ENCODE measurements around the gene ZNF808. TPM values are rescaled to one million over a fixed set of nuclear protein-coding genes. Genes with fewer than 3 reads are reported as not detected.
A peak's percentile ranks its signal among the peaks of the same experiment; 100 is the strongest.
"Not testable (repeated sequence)": the region's sequence is repeated elsewhere in the genome, so short reads cannot be mapped to it uniquely, and the experiment has no call there.

Gene ZNF808
- total and polyA plus RNA-seq, 2 of the 13 experiments (the other 11 are each of a cell fraction or from before 2014, with no cell fraction given) = 3.0 to 7.4 TPM

GRCh38 chr19:52518646-52519045, 8.8 kb upstream of the ZNF808 start (continued):
- no peak for TF ChIP-seq NR2F2 (IDR thresholded peaks at IDR 0.05; ENCODE audit: borderline replicate concordance, low read depth)
- TF ChIP-seq MED13 (CRISPR knock-in tag; IDR thresholded peaks at IDR 0.05) = no peak
- TF ChIP-seq, protein P1, sequence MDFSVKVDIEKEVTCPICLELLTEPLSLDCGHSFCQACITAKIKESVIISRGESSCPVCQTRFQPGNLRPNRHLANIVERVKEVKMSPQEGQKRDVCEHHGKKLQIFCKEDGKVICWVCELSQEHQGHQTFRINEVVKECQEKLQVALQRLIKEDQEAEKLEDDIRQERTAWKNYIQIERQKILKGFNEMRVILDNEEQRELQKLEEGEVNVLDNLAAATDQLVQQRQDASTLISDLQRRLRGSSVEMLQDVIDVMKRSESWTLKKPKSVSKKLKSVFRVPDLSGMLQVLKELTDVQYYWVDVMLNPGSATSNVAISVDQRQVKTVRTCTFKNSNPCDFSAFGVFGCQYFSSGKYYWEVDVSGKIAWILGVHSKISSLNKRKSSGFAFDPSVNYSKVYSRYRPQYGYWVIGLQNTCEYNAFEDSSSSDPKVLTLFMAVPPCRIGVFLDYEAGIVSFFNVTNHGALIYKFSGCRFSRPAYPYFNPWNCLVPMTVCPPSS (IDR thresholded peaks at IDR 0.05) = no peak
- TF ChIP-seq MBD4 (IDR thresholded peaks at IDR 0.05; ENCODE audit: borderline replicate concordance, low read length) = no peak

DNA sequence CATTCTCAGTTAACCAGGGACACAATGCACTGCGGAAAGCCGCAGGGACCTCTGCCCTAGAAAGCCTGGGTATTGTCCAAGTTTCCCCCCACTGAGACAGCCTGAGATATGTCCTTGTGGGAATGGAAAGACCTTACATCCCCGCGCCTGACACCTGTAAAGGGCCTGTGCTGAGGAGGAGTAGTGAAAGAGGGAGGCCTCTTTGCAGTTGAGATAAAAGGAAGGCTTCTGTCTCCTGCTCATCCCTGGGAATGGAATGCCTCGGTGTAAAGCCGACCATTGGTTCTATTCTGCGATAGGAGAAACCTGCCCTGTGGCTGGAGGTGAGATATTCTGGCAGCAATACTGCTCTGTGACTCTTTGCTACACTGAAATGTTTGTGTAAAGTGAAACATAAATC, 8.3 kb upstream of the ZNF808 start:
- not testable (repeated sequence) for BruUV-seq (replicated peaks)

GRCh38 chr19:52520013-52520412, 7.5 kb upstream of the ZNF808 start:
- no peak for FAIRE-seq
- CTCF ChIA-PET (ENCODE audit: low intra/inter-chr PET ratio, low total read pairs) = no interaction called here
- POLR2A ChIA-PET = no interaction called here
- Histone ChIP-seq H3K9me3 (ENCODE audit: low read length) (peaks cover 11% of the 10 kb centered on the region), H4K20me1 (ENCODE audit: insufficient read depth, low read length) (no peaks in the 10 kb centered on the region), H3K4me1 (ENCODE audit: insufficient read depth, low read length) (peaks cover 14% of the 10 kb centered on the region; the same call in 1 of the 2 replicates), H3K9ac (ENCODE audit: insufficient read depth, low read depth, low read length) (no peak overlapping the region), H3K36me3 (replicated peaks in 1 of 2; ENCODE audit: control insufficient read depth in 1 of 2, insufficient read depth in 2 of 2, low read length in 2 of 2) (no peaks in the 10 kb centered on the region), H3K27me3 (ENCODE audit: control insufficient read depth in 1 of 2, insufficient read depth in 2 of 2, low read length in 2 of 2) (no peaks in the 10 kb centered on the region; a peak in 1 of 5 replicates), H3K4me2 (ENCODE audit: low read depth, low read length) (peak overlapping the region; percentile 63; the same call in 1 of the 2 replicates), H3K27ac (ENCODE audit: extremely low read length, insufficient read depth, low read length) (no peak overlapping the region), H3K4me3 (replicated peaks in 1 of 3; ENCODE audit: insufficient read depth in 1 of 3, low read depth in 2 of 3, low read length in 3 of 3) (no peak overlapping the region), H3K79me2 (ENCODE audit: insufficient read depth, low read length) (no peaks in the 10 kb centered on the region), H2AFZ (ENCODE audit: low read length) (no peak overlapping the region)
- in situ Hi-C loops (cut with HindIII; ENCODE audit: extremely low pct_ligation_motif_present, low pct_unique_long_range_greater_than_20kb) (no loop called here), intact Hi-C loops (cut with micrococcal nuclease; ENCODE audit: unreplicated experiment) (no loop called here)
- no peak for DNase-seq (ENCODE audit: low spot score)
- BruUV-seq (replicated peaks) = no TSS peak
- ATAC-seq = no peak
- 20% methylated on average over 3 of the region's 4 CpGs for WGBS (ENCODE audit: low lambda C conversion rate)
- TF ChIP-seq PCBP2 (optimal IDR thresholded peaks at IDR 0.05; ENCODE audit: low read depth, low read length, poor library complexity, severe bottlenecking) (no peak), MYC (CRISPR knock-in tag; IDR thresholded peaks at IDR 0.05; ENCODE audit: borderline replicate concordance) (no peak), ARHGAP35 (CRISPR knock-in tag; IDR thresholded peaks at IDR 0.05; ENCODE audit: borderline replicate concordance) (no peak), ISX (CRISPR knock-in tag; conservative IDR thresholded peaks at IDR 0.05) (no peak), IRF2 (CRISPR knock-in tag; IDR thresholded peaks at IDR 0.05) (no peak), ZNF841 (CRISPR knock-in tag; IDR thresholded peaks at IDR 0.05; ENCODE audit: borderline replicate concordance) (no peak), ZNF138 (CRISPR knock-in tag; IDR thresholded peaks at IDR 0.05; ENCODE audit: low read depth) (no peak), KAT8 (CRISPR knock-in tag; IDR thresholded peaks at IDR 0.05) (no peak), HNF4A (CRISPR knock-in tag; IDR thresholded peaks at IDR 0.05) (no peak)
- TF ChIP-seq, protein P2, sequence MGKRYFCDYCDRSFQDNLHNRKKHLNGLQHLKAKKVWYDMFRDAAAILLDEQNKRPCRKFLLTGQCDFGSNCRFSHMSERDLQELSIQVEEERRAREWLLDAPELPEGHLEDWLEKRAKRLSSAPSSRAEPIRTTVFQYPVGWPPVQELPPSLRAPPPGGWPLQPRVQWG (CRISPR knock-in tag; IDR thresholded peaks at IDR 0.05; ENCODE audit: borderline replicate concordance, low read depth) = no peak
- TF ChIP-seq, protein P3, sequence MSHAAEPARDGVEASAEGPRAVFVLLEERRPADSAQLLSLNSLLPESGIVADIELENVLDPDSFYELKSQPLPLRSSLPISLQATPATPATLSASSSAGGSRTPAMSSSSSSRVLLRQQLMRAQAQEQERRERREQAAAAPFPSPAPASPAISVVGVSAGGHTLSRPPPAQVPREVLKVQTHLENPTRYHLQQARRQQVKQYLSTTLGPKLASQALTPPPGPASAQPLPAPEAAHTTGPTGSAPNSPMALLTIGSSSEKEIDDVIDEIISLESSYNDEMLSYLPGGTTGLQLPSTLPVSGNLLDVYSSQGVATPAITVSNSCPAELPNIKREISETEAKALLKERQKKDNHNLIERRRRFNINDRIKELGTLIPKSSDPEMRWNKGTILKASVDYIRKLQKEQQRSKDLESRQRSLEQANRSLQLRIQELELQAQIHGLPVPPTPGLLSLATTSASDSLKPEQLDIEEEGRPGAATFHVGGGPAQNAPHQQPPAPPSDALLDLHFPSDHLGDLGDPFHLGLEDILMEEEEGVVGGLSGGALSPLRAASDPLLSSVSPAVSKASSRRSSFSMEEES (CRISPR knock-in tag; IDR thresholded peaks at IDR 0.05) = no peak

More for the DNA sequence above, 8.3 kb upstream of the ZNF808 start:
- H4K20me1 ChIP-seq (ENCODE audit: insufficient read depth, low read length); FAIRE-seq; POLR2A ChIA-PET; H3K36me3 ChIP-seq (replicated peaks in 1 of 2; ENCODE audit: control insufficient read depth in 1 of 2, insufficient read depth in 2 of 2, low read length in 2 of 2); ATAC-seq; H3K27ac ChIP-seq (ENCODE audit: extremely low read length, insufficient read depth, low read length); H3K4me3 ChIP-seq (replicated peaks in 1 of 3; ENCODE audit: insufficient read depth in 1 of 3, low read depth in 2 of 3, low read length in 3 of 3); DNase-seq (ENCODE audit: low spot score); H3K9ac ChIP-seq (ENCODE audit: insufficient read depth, low read depth, low read length); intact Hi-C loops (cut with micrococcal nuclease; ENCODE audit: unreplicated experiment); CTCF ChIA-PET (ENCODE audit: low intra/inter-chr PET ratio, low total read pairs); H3K79me2 ChIP-seq (ENCODE audit: insufficient read depth, low read length); H3K27me3 ChIP-seq (ENCODE audit: control insufficient read depth in 1 of 2, insufficient read depth in 2 of 2, low read length in 2 of 2); in situ Hi-C loops (cut with HindIII; ENCODE audit: extremely low pct_ligation_motif_present, low pct_unique_long_range_greater_than_20kb); H2AFZ ChIP-seq (ENCODE audit: low read length): not testable (repeated sequence)
- Histone ChIP-seq H3K4me2 (ENCODE audit: low read depth, low read length) (peak overlapping the region; percentile 45; the same call in 1 of the 2 replicates), H3K9me3 (ENCODE audit: low read length) (peaks cover 20% of the 10 kb centered on the region), H3K4me1 (ENCODE audit: insufficient read depth, low read length) (peaks cover 14% of the 10 kb centered on the region; the same call in 1 of the 2 replicates)
- 23% methylated on average over 6 of the region's 7 CpGs for WGBS (ENCODE audit: low lambda C conversion rate)
